K562 (cell line): ENCODE data around the gene WFIKKN1. TPM values are rescaled to one million over a fixed set of nuclear protein-coding genes. Genes with fewer than 3 reads are reported as not detected.
A peak's percentile ranks its signal among the peaks of the same experiment; 100 is the strongest.

Source experiments
- EP400 ChIP-seq: fragments of 450-650 bp; IDR thresholded peaks from 2 replicates; pipeline ENCODE4 v1.6.1; 2017; ENCODE audit warnings: antibody characterized with exemption, mild to moderate bottlenecking, moderate library complexity
- FOXP1 ChIP-seq: sonication (generic); formaldehyde crosslinking; IDR thresholded peaks from 2 replicates; pipeline ENCODE4 v1.8.0; 2022; ENCODE audit warnings: mild to moderate bottlenecking, missing genetic modification reagents
- GTF3C2 ChIP-seq: IDR thresholded peaks from 3 replicates; pipeline ENCODE4 v1.6.1; 2011; ENCODE audit warnings: borderline replicate concordance, mild to moderate bottlenecking, moderate library complexity; ENCODE audit not compliant: insufficient read length; ENCODE audit errors: extremely low read depth
- MYNN ChIP-seq, 2 experiments: sonication (generic); formaldehyde crosslinking in 1 of 2; IDR thresholded peaks; 2 replicates each; pipeline versions ENCODE4 v1.5.0 to v1.6.1; 2016 to 2020; ENCODE audit warnings: antibody characterized with exemption in 1 of 2, missing genetic modification reagents in 1 of 2
- NFIC ChIP-seq: fragments of 450-650 bp; IDR thresholded peaks from 2 replicates; pipeline ENCODE4 v1.6.1; 2017; ENCODE audit warnings: mild to moderate bottlenecking, inconsistent platforms
- RB1 ChIP-seq: fragments of 450-650 bp; IDR thresholded peaks from 2 replicates; pipeline ENCODE4 v1.6.1; 2017; ENCODE audit warnings: low read depth, mild to moderate bottlenecking
- SRSF1 ChIP-seq: fragments of 200-400 bp; formaldehyde crosslinking; IDR thresholded peaks from 2 replicates; pipeline ENCODE4 v1.6.1; 2017; ENCODE audit warnings: mild to moderate bottlenecking, low read depth, low read length, moderate library complexity
- UBTF ChIP-seq, 2 experiments: IDR thresholded peaks; 2 replicates each; pipeline ENCODE4 v1.6.1; 2012; ENCODE audit warnings: improper control_type of control experiment in 2 of 2, low read depth in 2 of 2, low read length in 2 of 2, borderline replicate concordance in 1 of 2
- ZEB2 ChIP-seq: fragments of 450-650 bp; IDR thresholded peaks from 2 replicates; pipeline ENCODE4 v1.6.1; 2016
- ZNF707 ChIP-seq: fragments of 250-450 bp; sonication (Bioruptor Pico); conservative IDR thresholded peaks from 2 replicates; pipeline ENCODE4 v1.8.0; 2022; ENCODE audit warnings: inconsistent platforms, mild to moderate bottlenecking, moderate library complexity
- polyA plus RNA-seq, 8 experiments: library from polyadenylated mRNA; depleted of rRNA in 4 of 8; stranded (reverse) in 5 of 8; unstranded in 3 of 8; fragments of >200 nt; fragmentation: Nextera tagmentation in 2 of 8; fragmentation: Illumina TruSeq in 1 of 8; extraction: Ambion mirVana in 2 of 8; extraction: Trizol in 1 of 8; gene quantifications; 2 replicates each; pipeline versions ENCODE4 v1.2.1 to v1.2.3, GENCODE V29; 2011 to 2014; ENCODE audit warnings: inconsistent platforms in 1 of 8, missing spikeins in 1 of 8
- total RNA-seq, 7 experiments: library from RNA; depleted of rRNA in 6 of 7; stranded (reverse); fragments of >200 nt in 6 of 7; fragmentation: Illumina TruSeq in 2 of 7; extraction: Trizol in 2 of 7; gene quantifications; 2 replicates each; pipeline versions ENCODE4 v1.2.1 to v1.2.3, GENCODE V29; 2011 to 2021; ENCODE audit warnings: low replicate concordance in 1 of 7

WFIKKN1 gene
- total and polyA plus RNA-seq, 9 of the 15 experiments (the other 6 are each of a cell fraction or from before 2014, with no cell fraction given), result 0.14 to 1.1 (median 0.50) TPM; not detected in 4

GRCh38 chr16:674968-675883 lies 44.4 kb downstream of the WFIKKN1 start, which contains the start of gene RHBDL1 (continued):
- TF ChIP-seq FOXP1 (0 out of 2 replicates have a peak, but pooled peaks have one; percentile 13), ZEB2 (no peak), MYNN (IDR thresholded peaks at IDR 0.05) (peak; percentile 29; the same call in 1 of the 2 replicates), MYNN (CRISPR knock-in tag; IDR thresholded peaks at IDR 0.05) (no peak), UBTF (IDR thresholded peaks at IDR 0.05; ENCODE audit: borderline replicate concordance in 1 of 2, low read depth in 2 of 2, low read length in 2 of 2) (peak in 1 of 2 experiments; percentile 61; a peak in 1 of 4 replicates), NFIC (peak; percentile 94), RB1 (no peak; the same call in none of the 2 replicates), GTF3C2 (peak; percentile 90), EP400 (peak; percentile 80), SRSF1 (no peak), ZNF707 (no peak; the same call in 1 of the 2 replicates)
